Gastroesophageal sphincter (tissue), 4 donors: ENCODE measurements around the gene PPP1CB. TPM values are rescaled to one million over a fixed set of nuclear protein-coding genes. Genes with fewer than 3 reads are reported as not detected.

Experiments used
- ATAC-seq: fragments of 150-250 bp; one replicate; pipeline ENCODE4 v1.9.1; 2016; ENCODE audit warnings: mild to moderate bottlenecking, moderate library complexity
- H3K27ac ChIP-seq, 4 donors: fragments of 200-600 bp; sonication (generic) in 3 of 4; 1 replicate in 3 of 4; 2 replicates in 1 of 4; pipeline ENCODE4 v1.5.1; 2016 to 2019
- H3K27me3 ChIP-seq: fragments of 200-600 bp; sonication (generic); one replicate; pipeline ENCODE4 v1.5.1; 2019
- H3K36me3 ChIP-seq, 2 donors: fragments of 200-600 bp; sonication (generic); one replicate each; pipeline ENCODE4 v1.5.1; 2019; ENCODE audit warnings: control low read depth in 1 of 2
- H3K4me1 ChIP-seq, 3 donors: fragments of 200-600 bp; sonication (generic); 1 replicate in 2 of 3; 2 replicates in 1 of 3; pipeline ENCODE4 v1.5.1; 2016 to 2019; ENCODE audit warnings: control low read depth in 2 of 3
- H3K4me3 ChIP-seq, 2 donors: fragments of 200-600 bp; sonication (generic); one replicate each; pipeline ENCODE4 v1.5.1; 2019; ENCODE audit warnings: mild to moderate bottlenecking in 1 of 2, moderate library complexity in 1 of 2
- H3K9me3 ChIP-seq, 3 donors: fragments of 200-600 bp; sonication (generic); one replicate each; pipeline ENCODE4 v1.5.1; 2017 to 2019; ENCODE audit warnings: control low read depth in 2 of 3
- EP300 ChIP-seq: sonication (generic); formaldehyde crosslinking; IDR thresholded peaks from one replicate; pipeline ENCODE4 v1.6.1; 2017; ENCODE audit warnings: antibody characterized with exemption, mild to moderate bottlenecking
- POLR2A ChIP-seq, 2 donors: fragments of 450-650 bp; IDR thresholded peaks; one replicate each; pipeline ENCODE4 v1.6.1; 2017; ENCODE audit warnings: antibody characterized with exemption in 2 of 2, mild to moderate bottlenecking in 2 of 2, moderate library complexity in 1 of 2
- POLR2AphosphoS5 ChIP-seq: sonication (generic); formaldehyde crosslinking; IDR thresholded peaks from one replicate; pipeline ENCODE4 v1.6.1; 2017; ENCODE audit warnings: antibody characterized with exemption
- WGBS, 2 donors: methylation state at CpG; one replicate each; pipeline ENCODE4 v1.1.5; 2018; ENCODE audit warnings: low coverage in 1 of 2; 5-methylcytosine and 5-hydroxymethylcytosine counted together
- total RNA-seq, 4 donors: library from RNA; depleted of rRNA; stranded (reverse); fragments of >200 nt; gene quantifications; one replicate each; pipeline ENCODE4 v1.1.0, GENCODE V29; 2016
- TF ChIP-seq, protein P1 (sequence below), 4 experiments: fragments of 200-600 bp in 2 of 4; fragments of 450-650 bp in 2 of 4; sonication (generic) in 1 of 4; IDR thresholded peaks; one replicate each; pipeline ENCODE4 v1.5.1; 2017 to 2019; ENCODE audit warnings: antibody characterized with exemption in 4 of 4, mild to moderate bottlenecking in 2 of 4, moderate library complexity in 2 of 4

PPP1CB gene
- total RNA-seq, 4 donors from 2014 or later: 524 to 1,194 (median 837) TPM

- peaks cover 0 to 6% (median 0%) of the 10 kb centered on the region in 3 donors for H3K4me1 ChIP-seq
- no peaks in the 10 kb centered on the region for H3K36me3 ChIP-seq
- H3K9me3 ChIP-seq: no peaks in the 10 kb centered on the region
- WGBS, 2 donors: 5 to 8% methylated on average over 4 to 6 of the region's 8 CpGs
- peak; percentile 78 for ATAC-seq
- H3K4me3 ChIP-seq: no peak overlapping the region
- no peaks in the 10 kb centered on the region for H3K27me3 ChIP-seq
- H3K27ac ChIP-seq: no peak overlapping the region
- TF ChIP-seq, protein P1, sequence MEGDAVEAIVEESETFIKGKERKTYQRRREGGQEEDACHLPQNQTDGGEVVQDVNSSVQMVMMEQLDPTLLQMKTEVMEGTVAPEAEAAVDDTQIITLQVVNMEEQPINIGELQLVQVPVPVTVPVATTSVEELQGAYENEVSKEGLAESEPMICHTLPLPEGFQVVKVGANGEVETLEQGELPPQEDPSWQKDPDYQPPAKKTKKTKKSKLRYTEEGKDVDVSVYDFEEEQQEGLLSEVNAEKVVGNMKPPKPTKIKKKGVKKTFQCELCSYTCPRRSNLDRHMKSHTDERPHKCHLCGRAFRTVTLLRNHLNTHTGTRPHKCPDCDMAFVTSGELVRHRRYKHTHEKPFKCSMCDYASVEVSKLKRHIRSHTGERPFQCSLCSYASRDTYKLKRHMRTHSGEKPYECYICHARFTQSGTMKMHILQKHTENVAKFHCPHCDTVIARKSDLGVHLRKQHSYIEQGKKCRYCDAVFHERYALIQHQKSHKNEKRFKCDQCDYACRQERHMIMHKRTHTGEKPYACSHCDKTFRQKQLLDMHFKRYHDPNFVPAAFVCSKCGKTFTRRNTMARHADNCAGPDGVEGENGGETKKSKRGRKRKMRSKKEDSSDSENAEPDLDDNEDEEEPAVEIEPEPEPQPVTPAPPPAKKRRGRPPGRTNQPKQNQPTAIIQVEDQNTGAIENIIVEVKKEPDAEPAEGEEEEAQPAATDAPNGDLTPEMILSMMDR (IDR thresholded peaks at IDR 0.05): peak; percentile 60 to 80 (median 74)
- no peak for TF ChIP-seq POLR2AphosphoS5
- TF ChIP-seq POLR2A (IDR thresholded peaks at IDR 0.05): no peak
- TF ChIP-seq EP300: no peak
Measured at GRCh38 chr2:28821295-28821958, 69.8 kb downstream of the PPP1CB start.

GRCh38 chr2:28822036-28822435 is 70.4 kb downstream of the PPP1CB start:
- H3K27ac ChIP-seq: no peak overlapping the region
- peaks cover 0 to 6% (median 0%) of the 10 kb centered on the region in 3 donors for H3K4me1 ChIP-seq
- H3K9me3 ChIP-seq: no peaks in the 10 kb centered on the region
- H3K4me3 ChIP-seq: no peak overlapping the region
- ATAC-seq: no peak
- TF ChIP-seq, protein P1 (IDR thresholded peaks at IDR 0.05): no peak
- no peak for TF ChIP-seq POLR2AphosphoS5
- TF ChIP-seq EP300: no peak
- H3K36me3 ChIP-seq: no peaks in the 10 kb centered on the region
- no peaks in the 10 kb centered on the region for H3K27me3 ChIP-seq

GRCh38 chr2:28824207-28824606 is 72.6 kb downstream of the PPP1CB start:
- no peak for ATAC-seq
- no peaks in the 10 kb centered on the region for H3K27me3 ChIP-seq
- peaks cover 0 to 6% (median 0%) of the 10 kb centered on the region in 3 donors for H3K4me1 ChIP-seq
- H3K4me3 ChIP-seq: no peak overlapping the region
- no peaks in the 10 kb centered on the region for H3K9me3 ChIP-seq
- H3K36me3 ChIP-seq: no peaks in the 10 kb centered on the region
- no peak for TF ChIP-seq EP300
- WGBS, 2 donors: 100% methylated on average over 2 of the region's 2 CpGs
- H3K27ac ChIP-seq: no peak overlapping the region

DNA sequence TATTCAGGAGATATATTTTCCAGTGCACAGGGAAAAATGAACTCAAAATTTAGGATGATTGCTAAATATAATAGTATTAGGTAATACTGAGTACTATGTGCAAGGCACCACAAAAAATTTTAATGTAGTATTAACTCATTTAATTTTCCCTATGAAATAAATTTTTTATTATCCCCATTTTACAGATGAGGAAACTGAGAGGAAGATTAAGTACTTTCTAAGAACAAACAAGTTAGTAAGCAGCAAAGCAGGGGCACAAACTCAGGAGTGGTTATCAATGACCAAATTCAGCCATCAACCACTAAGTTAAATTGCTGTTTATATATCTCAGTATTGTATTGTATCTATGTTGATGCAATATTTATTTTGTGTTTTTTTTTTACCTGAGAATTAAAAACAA is 73.2 kb downstream of the PPP1CB start:
- no peak for TF ChIP-seq EP300
- no peak for TF ChIP-seq POLR2A (IDR thresholded peaks at IDR 0.05)
- TF ChIP-seq POLR2AphosphoS5: no peak
- Histone ChIP-seq H3K9me3 (no peaks in the 10 kb centered on the region), H3K36me3 (no peaks in the 10 kb centered on the region), H3K4me3 (no peak overlapping the region), H3K27me3 (no peaks in the 10 kb centered on the region), H3K4me1 (peaks cover 0 to 6% (median 0%) of the 10 kb centered on the region in 3 donors), H3K27ac (no peak overlapping the region)
- no peak for ATAC-seq

DNA sequence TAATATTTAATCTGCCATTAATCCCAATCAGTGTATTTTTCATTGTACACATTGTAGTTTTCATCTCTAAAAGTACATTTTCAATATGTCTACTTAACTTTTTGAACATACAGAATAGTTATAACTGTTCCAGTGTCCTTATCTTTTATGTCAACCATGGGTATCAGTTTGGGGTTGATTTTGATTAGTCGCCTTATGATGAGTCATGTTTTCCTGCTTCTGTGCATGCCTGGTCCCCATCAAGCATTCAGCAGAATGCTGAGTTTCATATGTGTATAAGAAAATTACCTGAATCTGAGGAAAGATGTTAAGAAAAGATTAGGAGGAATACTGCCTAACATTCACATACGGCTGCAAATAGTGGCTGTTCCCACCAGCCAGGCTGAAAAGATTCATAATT is 76.8 kb downstream of the PPP1CB start:
- H3K36me3 ChIP-seq: no peaks in the 10 kb centered on the region
- ATAC-seq: no peak
- H3K27ac ChIP-seq: no peak overlapping the region
- H3K9me3 ChIP-seq: no peaks in the 10 kb centered on the region
- H3K27me3 ChIP-seq: no peaks in the 10 kb centered on the region
- no peaks in the 10 kb centered on the region for H3K4me1 ChIP-seq
- no peak for TF ChIP-seq POLR2A (IDR thresholded peaks at IDR 0.05)
- TF ChIP-seq POLR2AphosphoS5: no peak
- no peak for TF ChIP-seq EP300
- TF ChIP-seq, protein P1 (IDR thresholded peaks at IDR 0.05): no peak
- no peak overlapping the region for H3K4me3 ChIP-seq
- 88% methylated on average over 2 of the region's 2 CpGs for WGBS, 2 donors

DNA sequence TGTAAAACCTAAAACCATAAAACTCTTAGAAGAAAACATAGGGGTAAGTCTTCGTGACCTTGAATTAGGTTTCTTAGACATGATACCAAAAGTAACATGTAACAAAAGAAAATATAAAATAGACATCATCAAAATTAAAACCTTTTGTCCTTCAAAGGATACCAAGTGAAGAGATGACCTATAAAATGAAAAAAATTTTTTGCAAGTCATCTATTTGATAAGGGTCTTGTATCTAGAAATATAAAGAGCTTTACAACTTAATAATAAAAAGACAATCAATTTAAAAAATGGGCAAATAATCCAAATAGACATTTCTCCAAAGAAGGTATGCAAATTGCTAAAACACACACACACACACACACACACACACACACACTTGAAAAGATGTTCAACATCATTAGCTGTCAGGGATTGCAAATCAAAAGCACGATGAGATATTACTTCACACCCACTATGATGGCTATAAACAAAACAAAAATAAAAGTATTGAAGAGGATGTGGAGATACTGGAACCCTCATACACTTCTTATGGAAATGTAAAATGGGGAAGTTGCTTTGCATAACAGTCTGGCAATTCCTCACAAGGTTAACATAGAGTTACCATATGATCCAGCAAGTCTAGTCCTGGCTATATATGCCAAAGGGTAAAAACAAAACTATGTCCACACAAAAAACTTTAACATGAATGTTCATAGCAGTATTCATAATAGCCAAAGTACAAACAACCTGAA is 82.3 kb downstream of the PPP1CB start:
- Histone ChIP-seq H3K27ac (no peak overlapping the region), H3K9me3 (no peaks in the 10 kb centered on the region), H3K27me3 (no peaks in the 10 kb centered on the region), H3K4me3 (no peak overlapping the region), H3K36me3 (no peaks in the 10 kb centered on the region), H3K4me1 (no peaks in the 10 kb centered on the region)
- ATAC-seq: no peak
- TF ChIP-seq POLR2AphosphoS5: no peak
- no peak for TF ChIP-seq EP300
- TF ChIP-seq POLR2A (IDR thresholded peaks at IDR 0.05): no peak
- TF ChIP-seq, protein P1 (IDR thresholded peaks at IDR 0.05): no peak
- WGBS, 2 donors: 78 to 96% methylated on average over 2 of the region's 2 CpGs
